Measurements from ENCODE around the gene ABCC11. TPM values are rescaled to one million over a fixed set of nuclear protein-coding genes. Genes with fewer than 3 reads are reported as not detected.
A peak's percentile ranks its signal among the peaks of the same experiment; 100 is the strongest.
"Not testable (repeated sequence)": the region's sequence is repeated elsewhere in the genome, so short reads cannot be mapped to it uniquely, and the experiment has no call there.

ABCC11 gene
- total RNA-seq, 8 experiments from 2014 or later, result 0.27 to 0.92 (median 0.29) TPM

GRCh38 chr16:48244080-48244862 lies 3.1 kb downstream of the ABCC11 start, which contains the start of gene LONP2:
Gene LONP2 (plus strand): TSS chr16:48244300. CDS start chr16:48244389, 89 bp downstream.
- 0 to 10% (median 2%) methylated on average over 1 to 10 of the region's 63 CpGs; no CpG with 5 or more reads in 2 of the 10 experiments for WGBS, 10 experiments
- in situ Hi-C loops (cut with MboI; ENCODE audit: low pct_unique_long_range_greater_than_20kb in 2 of 9, low sequenced_read_pairs in 9 of 9, unreplicated experiment in 9 of 9), result loop anchor here in 3 of 9 experiments (25.0 kb wide), 2 partner anchors 368 to 393 kb away; partner anchors contain the start of gene N4BP1 (in 1 of the 3)
- ATAC-seq (replicated peaks in 6 of 8), result peak; percentile 95 to 98 (median 98)
- H3K4me3 ChIP-seq, result peak within 1 kb of the TSS; percentile 51 to 96 (median 57)
- peaks cover 12 to 13% of the 10 kb centered on the region in 2 donors for H3K4me1 ChIP-seq (replicated peaks in 1 of 2)
- peak within 1 kb of the TSS; percentile 62 to 91 for H3K27ac ChIP-seq

- H3K4me3 ChIP-seq; ATAC-seq (replicated peaks in 6 of 8); H3K27ac ChIP-seq; H3K4me1 ChIP-seq (replicated peaks in 1 of 2): not testable (repeated sequence)
- 63 to 91% (median 80%) methylated on average over 1 to 3 of the region's 3 CpGs; no CpG with 5 or more reads in 5 of the 10 experiments for WGBS, 10 experiments
- in situ Hi-C loops (cut with MboI; ENCODE audit: low pct_unique_long_range_greater_than_20kb in 2 of 9, low sequenced_read_pairs in 9 of 9, unreplicated experiment in 9 of 9), result loop anchor here in 3 of 9 experiments (25.0 kb wide), 2 partner anchors 372 to 397 kb away; partner anchors contain the start of gene N4BP1 (in 1 of the 3)
These were observed 7.2 kb downstream of the ABCC11 start for GRCh38 chr16:48240147-48240546.

GRCh38 chr16:48236286-48236685 lies 11.1 kb downstream of the ABCC11 start:
- Histone ChIP-seq H3K27ac (no peak overlapping the region), H3K4me3 (no peak overlapping the region), H3K4me1 (replicated peaks in 1 of 2) (no peaks in the 10 kb centered on the region)
- ATAC-seq (replicated peaks in 6 of 8), result no peak
- in situ Hi-C loops (cut with MboI; ENCODE audit: low pct_unique_long_range_greater_than_20kb in 2 of 9, low sequenced_read_pairs in 9 of 9, unreplicated experiment in 9 of 9), result loop anchor here in 3 of 9 experiments (25.0 kb wide), 2 partner anchors 376 to 401 kb away; partner anchors contain the start of gene N4BP1 (in 1 of the 3)
- WGBS, 10 experiments, result 30 to 83% (median 75%) methylated on average over 1 of the region's 1 CpG; no CpG with 5 or more reads in 5 of the 10 experiments

- WGBS, 10 experiments, result 42 to 100% (median 82%) methylated on average over 1 to 6 of the region's 6 CpGs; no CpG with 5 or more reads in 1 of the 10 experiments
- ATAC-seq (replicated peaks in 6 of 8), result no peak
- Histone ChIP-seq H3K4me1 (replicated peaks in 1 of 2) (no peaks in the 10 kb centered on the region), H3K27ac (no peak overlapping the region), H3K4me3 (no peak overlapping the region)
- in situ Hi-C loops (cut with MboI; ENCODE audit: low pct_unique_long_range_greater_than_20kb in 2 of 9, low sequenced_read_pairs in 9 of 9, unreplicated experiment in 9 of 9), result loop anchor here in 3 of 9 experiments (25.0 kb wide), 2 partner anchors 377 to 402 kb away; partner anchors contain the start of gene N4BP1 (in 1 of the 3)
These were observed 11.7 kb downstream of the ABCC11 start for GRCh38 chr16:48235556-48236136.

- no peak overlapping the region for H3K4me3 ChIP-seq
- H3K27ac ChIP-seq, result no peak overlapping the region
- no peaks in the 10 kb centered on the region for H3K4me1 ChIP-seq (replicated peaks in 1 of 2)
- in situ Hi-C loops (cut with MboI; ENCODE audit: low pct_unique_long_range_greater_than_20kb in 2 of 9, low sequenced_read_pairs in 9 of 9, unreplicated experiment in 9 of 9), result loop anchor here in 3 of 9 experiments (25.0 kb wide), 2 partner anchors 377 to 402 kb away; partner anchors contain the start of gene N4BP1 (in 1 of the 3)
- WGBS, 10 experiments, result 17 to 80% (median 59%) methylated on average over 1 to 6 of the region's 6 CpGs; no CpG with 5 or more reads in 1 of the 10 experiments
- peak in 1 of 8 experiments; percentile 27 for ATAC-seq (replicated peaks in 6 of 8)
These were observed 12.2 kb downstream of the ABCC11 start for GRCh38 chr16:48235058-48235555.

GRCh38 chr16:48234630-48235029 lies 12.7 kb downstream of the ABCC11 start:
- H3K27ac ChIP-seq, result no peak overlapping the region
- no peaks in the 10 kb centered on the region for H3K4me1 ChIP-seq (replicated peaks in 1 of 2)
- ATAC-seq (replicated peaks in 6 of 8), result no peak
- in situ Hi-C loops (cut with MboI; ENCODE audit: low pct_unique_long_range_greater_than_20kb in 2 of 9, low sequenced_read_pairs in 9 of 9, unreplicated experiment in 9 of 9), result loop anchor here in 3 of 9 experiments (25.0 kb wide), 2 partner anchors 378 to 403 kb away; partner anchors contain the start of gene N4BP1 (in 1 of the 3)
- no peak overlapping the region for H3K4me3 ChIP-seq

GRCh38 chr16:48232493-48233040 lies 14.8 kb downstream of the ABCC11 start:
- peak in 3 of 8 experiments; percentile 83 to 88 (median 84) for ATAC-seq (replicated peaks in 6 of 8)
- no peaks in the 10 kb centered on the region for H3K4me1 ChIP-seq (replicated peaks in 1 of 2)
- in situ Hi-C loops (cut with MboI; ENCODE audit: low pct_unique_long_range_greater_than_20kb in 2 of 9, low sequenced_read_pairs in 9 of 9, unreplicated experiment in 9 of 9), result loop anchor here in 3 of 9 experiments (25.0 kb wide), 2 partner anchors 380 to 405 kb away; partner anchors contain the start of gene N4BP1 (in 1 of the 3)
- H3K27ac ChIP-seq, result no peak overlapping the region
- no peak overlapping the region for H3K4me3 ChIP-seq
- 80 to 100% (median 100%) methylated on average over 1 to 2 of the region's 2 CpGs; no CpG with 5 or more reads in 4 of the 10 experiments for WGBS, 10 experiments

- ATAC-seq (replicated peaks in 6 of 8), result peak in 7 of 8 experiments; percentile 47 to 90 (median 72)
- Histone ChIP-seq H3K4me1 (replicated peaks in 1 of 2) (no peaks in the 10 kb centered on the region), H3K27ac (no peak overlapping the region), H3K4me3 (no peak overlapping the region)
- in situ Hi-C loops (cut with MboI; ENCODE audit: low pct_unique_long_range_greater_than_20kb in 2 of 9, low sequenced_read_pairs in 9 of 9, unreplicated experiment in 9 of 9), result loop anchor here in 3 of 9 experiments (25.0 kb wide), 2 partner anchors 380 to 405 kb away; partner anchors contain the start of gene N4BP1 (in 1 of the 3)
- 12 to 100% (median 69%) methylated on average over 1 to 9 of the region's 11 CpGs for WGBS, 10 experiments
These were observed 15.4 kb downstream of the ABCC11 start for GRCh38 chr16:48231727-48232492.

- WGBS, 10 experiments, result 50 to 100% (median 92%) methylated on average over 1 to 5 of the region's 5 CpGs
- in situ Hi-C loops (cut with MboI; ENCODE audit: low pct_unique_long_range_greater_than_20kb in 2 of 9, low sequenced_read_pairs in 9 of 9, unreplicated experiment in 9 of 9), result loop anchor here in 3 of 9 experiments (25.0 kb wide), 2 partner anchors 387 to 412 kb away; partner anchors contain the start of gene N4BP1 (in 1 of the 3)
- Histone ChIP-seq H3K4me3 (no peak overlapping the region), H3K27ac (no peak overlapping the region), H3K4me1 (replicated peaks in 1 of 2) (no peaks in the 10 kb centered on the region)
- ATAC-seq (replicated peaks in 6 of 8), result no peak
These were observed 21.9 kb downstream of the ABCC11 start for GRCh38 chr16:48225456-48225855.

- no peaks in the 10 kb centered on the region for H3K4me1 ChIP-seq (replicated peaks in 1 of 2)
- ATAC-seq (replicated peaks in 6 of 8), result no peak
- H3K27ac ChIP-seq, result no peak overlapping the region
- in situ Hi-C loops (cut with MboI; ENCODE audit: low pct_unique_long_range_greater_than_20kb in 2 of 9, low sequenced_read_pairs in 9 of 9, unreplicated experiment in 9 of 9), result no loop called here
- no peak overlapping the region for H3K4me3 ChIP-seq
- 46 to 100% (median 95%) methylated on average over 1 to 4 of the region's 4 CpGs; no CpG with 5 or more reads in 2 of the 10 experiments for WGBS, 10 experiments
These were observed 23.8 kb downstream of the ABCC11 start for GRCh38 chr16:48223490-48223889.

GRCh38 chr16:48220891-48221290 lies 26.4 kb downstream of the ABCC11 start:
- in situ Hi-C loops (cut with MboI; ENCODE audit: low pct_unique_long_range_greater_than_20kb in 2 of 9, low sequenced_read_pairs in 9 of 9, unreplicated experiment in 9 of 9), result no loop called here
- Histone ChIP-seq H3K27ac (no peak overlapping the region), H3K4me1 (replicated peaks in 1 of 2) (no peaks in the 10 kb centered on the region), H3K4me3 (no peak overlapping the region)
- WGBS, 10 experiments, result 40 to 92% (median 66%) methylated on average over 2 to 3 of the region's 3 CpGs; no CpG with 5 or more reads in 2 of the 10 experiments
- ATAC-seq (replicated peaks in 6 of 8), result no peak

GRCh38 chr16:48218473-48218872 lies 28.9 kb downstream of the ABCC11 start:
- in situ Hi-C loops (cut with MboI; ENCODE audit: low pct_unique_long_range_greater_than_20kb in 2 of 9, low sequenced_read_pairs in 9 of 9, unreplicated experiment in 9 of 9), result no loop called here
- Histone ChIP-seq H3K4me3 (no peak overlapping the region), H3K27ac (no peak overlapping the region), H3K4me1 (replicated peaks in 1 of 2) (no peaks in the 10 kb centered on the region)
- ATAC-seq (replicated peaks in 6 of 8), result peak in 2 of 8 experiments; percentile 16 to 24
- WGBS, 10 experiments, result 0 to 82% (median 60%) methylated on average over 1 to 3 of the region's 3 CpGs; no CpG with 5 or more reads in 3 of the 10 experiments

Data from motor neuron (in vitro differentiated cells).